ENCODE data around the gene CHP2.
"Not testable (repeated sequence)": the region's sequence is repeated elsewhere in the genome, so short reads cannot be mapped to it uniquely, and the experiment has no call there.

The CHP2 gene

GRCh38 chr16:23729503-23730424 lies 25.1 kb upstream of the CHP2 start:
- TF ChIP-seq ZFX (IDR thresholded peaks at IDR 0.05) = no peak
- no peak for TF ChIP-seq CTCF (conservative IDR thresholded peaks at IDR 0.05)
- H3K27ac ChIP-seq = no peak overlapping the region

GRCh38 chr16:23734176-23734893 lies 20.5 kb upstream of the CHP2 start:
- H3K27ac ChIP-seq = no peak overlapping the region
- no peak for TF ChIP-seq ZFX (IDR thresholded peaks at IDR 0.05)
- no peak for TF ChIP-seq CTCF (conservative IDR thresholded peaks at IDR 0.05)

- not testable (repeated sequence) for H3K27ac ChIP-seq
Measured at GRCh38 chr16:23737423-23738028, 17.3 kb upstream of the CHP2 start.

GRCh38 chr16:23739516-23739915 lies 15.3 kb upstream of the CHP2 start:
- no peak overlapping the region for H3K27ac ChIP-seq
- no peak for TF ChIP-seq CTCF (conservative IDR thresholded peaks at IDR 0.05)
- no peak for TF ChIP-seq ZFX (IDR thresholded peaks at IDR 0.05)

- TF ChIP-seq CTCF (conservative IDR thresholded peaks at IDR 0.05) (no peak), ZFX (IDR thresholded peaks at IDR 0.05) (no peak)
- H3K27ac ChIP-seq = no peak overlapping the region
Measured at GRCh38 chr16:23741675-23742303, 13.0 kb upstream of the CHP2 start.

- no peak for TF ChIP-seq ZFX (IDR thresholded peaks at IDR 0.05)
- no peak for TF ChIP-seq CTCF (conservative IDR thresholded peaks at IDR 0.05)
- no peak overlapping the region for H3K27ac ChIP-seq
Measured at GRCh38 chr16:23742766-23743165, 12.1 kb upstream of the CHP2 start.

- no peak for TF ChIP-seq ZFX (IDR thresholded peaks at IDR 0.05)
- no peak for TF ChIP-seq CTCF (conservative IDR thresholded peaks at IDR 0.05)
- no peak overlapping the region for H3K27ac ChIP-seq
Measured at GRCh38 chr16:23745263-23745662, 9.6 kb upstream of the CHP2 start.
